DOHH2 (cell line): Measurements from ENCODE around the gene PROM1.

Experiments used
- H3F3A ChIP-seq: fragments of 200-600 bp; sonication (generic), shearing (Covaris generic); 2 replicates; pipeline ENCODE4 v1.6.0; 2016; ENCODE audit warnings: antibody characterized with exemption, mild to moderate bottlenecking; ENCODE audit not compliant: control insufficient read depth, insufficient read depth
- H3K27ac ChIP-seq: fragments of 200-600 bp; sonication (generic); 2 replicates; pipeline ENCODE4 v1.5.1; 2014; ENCODE audit warnings: low read depth, mild to moderate bottlenecking, low read length, moderate library complexity
- H3K27me3 ChIP-seq: fragments of 200-600 bp; sonication (generic); 2 replicates; pipeline ENCODE4 v1.6.1; 2014; ENCODE audit warnings: mild to moderate bottlenecking, low read length, mixed read lengths; ENCODE audit not compliant: control insufficient read depth
- H3K36me3 ChIP-seq: fragments of 200-600 bp; sonication (generic); 2 replicates; pipeline ENCODE4 v1.6.1; 2014; ENCODE audit warnings: mild to moderate bottlenecking, low read length, moderate library complexity, mixed read lengths; ENCODE audit not compliant: control insufficient read depth
- H3K4me1 ChIP-seq: fragments of 200-600 bp; sonication (generic); 2 replicates; pipeline ENCODE4 v1.6.1; 2014; ENCODE audit warnings: mild to moderate bottlenecking, low read length, mixed read lengths; ENCODE audit not compliant: control insufficient read depth
- H3K4me2 ChIP-seq: fragments of 200-600 bp; sonication (generic); 2 replicates; pipeline ENCODE4 v1.6.0; 2014; ENCODE audit warnings: mild to moderate bottlenecking, low read length, moderate library complexity
- H3K4me3 ChIP-seq: fragments of 200-600 bp; sonication (generic); 2 replicates; pipeline ENCODE4 v1.5.1; 2014; ENCODE audit warnings: mild to moderate bottlenecking, low read length, mixed read lengths
- H3K79me2 ChIP-seq: fragments of 200-600 bp; sonication (generic); 2 replicates; pipeline ENCODE4 v1.6.1; 2014; ENCODE audit warnings: mild to moderate bottlenecking, low read length, mixed read lengths; ENCODE audit not compliant: control insufficient read depth
- H3K9me2 ChIP-seq: fragments of 200-600 bp; sonication (generic); replicated peaks from 2 replicates; pipeline ENCODE4 v1.6.1; 2014; ENCODE audit warnings: mild to moderate bottlenecking, low read length, mixed read lengths; ENCODE audit not compliant: control insufficient read depth
- H3K9me3 ChIP-seq: fragments of 200-600 bp; sonication (generic); 2 replicates; pipeline ENCODE4 v1.6.1; 2014; ENCODE audit warnings: antibody characterized with exemption, low read length, mixed read lengths; ENCODE audit not compliant: control insufficient read depth, insufficient read depth
- H4K20me1 ChIP-seq: fragments of 200-600 bp; sonication (generic); 2 replicates; pipeline ENCODE4 v1.6.0; 2014; ENCODE audit warnings: low read depth, mild to moderate bottlenecking, antibody characterized with exemption, low read length, moderate library complexity; ENCODE audit not compliant: control insufficient read depth, insufficient read depth
- CTCF ChIP-seq: fragments of 200-600 bp; sonication (generic); IDR thresholded peaks from one replicate; pipeline ENCODE4 v1.5.1; 2014; ENCODE audit warnings: antibody characterized with exemption, mild to moderate bottlenecking, low read depth, low read length; ENCODE audit not compliant: poor library complexity, severe bottlenecking
- EZH2phosphoT487 ChIP-seq: fragments of 200-600 bp; sonication (generic); IDR thresholded peaks from 2 replicates; pipeline ENCODE4 v1.6.1; 2017; ENCODE audit warnings: borderline replicate concordance, mild to moderate bottlenecking, antibody characterized with exemption, low read length, moderate library complexity, mixed read lengths

PROM1 gene

GRCh38 chr4:15963576-15963975, 120.2 kb downstream of the PROM1 start:
- Histone ChIP-seq H3F3A (no peaks in the 10 kb centered on the region), H3K27me3 (0 out of 2 replicates have a peak, but pooled peaks cover 3% of the 10 kb centered on the region), H3K27ac (no peak overlapping the region), H4K20me1 (no peaks in the 10 kb centered on the region), H3K9me2 (no peaks in the 10 kb centered on the region), H3K36me3 (no peaks in the 10 kb centered on the region), H3K4me3 (no peak overlapping the region), H3K79me2 (no peaks in the 10 kb centered on the region), H3K4me2 (no peak overlapping the region), H3K4me1 (no peaks in the 10 kb centered on the region), H3K9me3 (no peaks in the 10 kb centered on the region)
- TF ChIP-seq EZH2phosphoT487 (no peak), CTCF (no peak)

GRCh38 chr4:15963001-15963451, 120.8 kb downstream of the PROM1 start, which contains the start of gene FGFBP2:
Gene FGFBP2, minus strand, starts transcription at chr4:15963175. Its CDS starts 46 bp downstream, at chr4:15963129.
- Histone ChIP-seq H3F3A (no peaks in the 10 kb centered on the region), H3K79me2 (no peaks in the 10 kb centered on the region), H3K4me3 (no peak within 1 kb of the TSS), H3K36me3 (no peaks in the 10 kb centered on the region), H3K27me3 (0 out of 2 replicates have a peak, but pooled peaks cover 3% of the 10 kb centered on the region), H3K4me1 (no peaks in the 10 kb centered on the region), H4K20me1 (no peaks in the 10 kb centered on the region), H3K27ac (no peak within 1 kb of the TSS), H3K4me2 (no peak within 1 kb of the TSS), H3K9me3 (no peaks in the 10 kb centered on the region), H3K9me2 (no peaks in the 10 kb centered on the region)
- TF ChIP-seq CTCF (peak; percentile 46), EZH2phosphoT487 (no peak)

- no peaks in the 10 kb centered on the region for H3K36me3 ChIP-seq
- no peak overlapping the region for H3K4me3 ChIP-seq
- H3K27me3 ChIP-seq, result 0 out of 2 replicates have a peak, but pooled peaks cover 3% of the 10 kb centered on the region
- H3K4me1 ChIP-seq, result no peaks in the 10 kb centered on the region
- no peaks in the 10 kb centered on the region for H3F3A ChIP-seq
- H3K9me3 ChIP-seq, result no peaks in the 10 kb centered on the region
- H3K4me2 ChIP-seq, result no peak overlapping the region
- TF ChIP-seq CTCF (no peak), EZH2phosphoT487 (no peak)
- no peaks in the 10 kb centered on the region for H4K20me1 ChIP-seq
- no peaks in the 10 kb centered on the region for H3K79me2 ChIP-seq
- H3K27ac ChIP-seq, result no peak overlapping the region
- no peaks in the 10 kb centered on the region for H3K9me2 ChIP-seq
These were observed 121.9 kb downstream of the PROM1 start for GRCh38 chr4:15961781-15962510.
